HCT116 (cell line): ENCODE measurements around the gene EXOC6B.

ENCODE experiments used
- ATF3 ChIP-seq: IDR thresholded peaks from 2 replicates; pipeline ENCODE4 v1.6.1; 2012
- CTCF ChIP-seq, 3 experiments: fragments of 200-600 bp in 1 of 3; sonication (generic) in 1 of 3; IDR thresholded peaks in 2 of 3; conservative IDR thresholded peaks in 1 of 3; 2 replicates each; pipeline ENCODE4 v1.5.1; 2012 to 2017; ENCODE audit warnings: low read depth in 2 of 3, low read length in 2 of 3, antibody characterized with exemption in 1 of 3, borderline replicate concordance in 1 of 3, control low read depth in 1 of 3, mild to moderate bottlenecking in 1 of 3, mixed read lengths in 1 of 3, mixed run types in 1 of 3, moderate library complexity in 1 of 3; ENCODE audit not compliant: insufficient read depth in 1 of 3
- EZH2phosphoT487 ChIP-seq: fragments of 200-600 bp; IDR thresholded peaks from 2 replicates; pipeline ENCODE4 v1.6.1; 2018; ENCODE audit warnings: antibody characterized with exemption, borderline replicate concordance
- FOSL1 ChIP-seq: IDR thresholded peaks from 2 replicates; pipeline ENCODE4 v1.6.1; 2012; ENCODE audit warnings: low read depth
- JUND ChIP-seq: IDR thresholded peaks from 2 replicates; pipeline ENCODE4 v1.6.1; 2012
- POLR2A ChIP-seq: IDR thresholded peaks from 2 replicates; pipeline ENCODE4 v1.7.0; 2011; ENCODE audit warnings: borderline replicate concordance; ENCODE audit not compliant: insufficient read depth, insufficient read length; ENCODE audit errors: extremely low read depth
- POLR2AphosphoS5 ChIP-seq: IDR thresholded peaks from 2 replicates; pipeline ENCODE4 v1.6.1; 2011; ENCODE audit warnings: mild to moderate bottlenecking, low read depth, low read length, moderate library complexity
- YY1 ChIP-seq: IDR thresholded peaks from 2 replicates; pipeline ENCODE4 v1.6.1; 2011; ENCODE audit warnings: low read length, low read depth, moderate library complexity, mild to moderate bottlenecking; ENCODE audit not compliant: insufficient replicate concordance; ENCODE audit errors: extremely low read depth

DNA sequence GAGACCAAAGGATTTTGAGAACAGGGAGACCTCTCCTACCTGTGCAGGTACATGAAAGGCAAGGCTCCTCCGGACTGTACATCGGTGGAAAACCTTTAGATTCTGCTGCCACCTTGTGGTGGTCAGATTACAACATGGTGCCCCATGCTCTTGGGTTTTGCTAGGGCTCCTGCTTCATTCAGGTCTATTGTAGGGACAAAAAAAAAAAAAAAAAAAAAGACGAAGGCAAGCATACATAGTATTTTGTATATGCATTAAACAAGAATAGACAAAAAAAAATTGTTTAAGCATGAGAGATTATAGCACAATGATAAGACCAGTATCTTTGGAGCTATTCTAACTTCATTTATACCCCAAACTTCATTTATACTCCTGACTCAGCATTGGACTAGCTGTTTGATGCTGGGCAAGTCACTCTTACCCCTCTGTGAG is 34.0 kb upstream of the EXOC6B start:
- TF ChIP-seq YY1 = peak; percentile 71
- TF ChIP-seq JUND = no peak
- peak; percentile 71 to 85 (median 77) for TF ChIP-seq CTCF (IDR thresholded peaks at IDR 0.05 in 2 of 3, conservative IDR thresholded peaks at IDR 0.05 in 1 of 3; ENCODE audit: borderline replicate concordance in 1 of 3, insufficient read depth in 1 of 3, low read depth in 2 of 3, low read length in 2 of 3)
- TF ChIP-seq EZH2phosphoT487 = no peak
- TF ChIP-seq FOSL1 = no peak
- TF ChIP-seq POLR2A = no peak
- TF ChIP-seq ATF3 = no peak
- TF ChIP-seq POLR2AphosphoS5 = no peak
